K562 (cell line): Measurements from ENCODE around the gene LRRC25. TPM values are rescaled to one million over a fixed set of nuclear protein-coding genes. Genes with fewer than 3 reads are reported as not detected.

Experiments
- ARNT ChIP-seq, 2 experiments: fragments of 450-650 bp; IDR thresholded peaks; 2 replicates each; pipeline ENCODE4 v1.6.1; 2016; ENCODE audit warnings: mild to moderate bottlenecking in 1 of 2
- BACH1 ChIP-seq: fragments of 200-800 bp; sonication (Bioruptor generic); IDR thresholded peaks from 2 replicates; pipeline ENCODE4 v1.6.1; 2016; ENCODE audit warnings: missing genetic modification characterization, missing compliant biosample characterization
- DPF2 ChIP-seq: fragments of 450-650 bp; IDR thresholded peaks from 2 replicates; pipeline ENCODE4 v1.6.1; 2016
- ELK3 ChIP-seq: fragments of 450-650 bp; formaldehyde crosslinking; IDR thresholded peaks from 2 replicates; pipeline ENCODE4 v1.4.0; 2020; ENCODE audit warnings: mild to moderate bottlenecking
- GATA2 ChIP-seq: sonication (generic); formaldehyde crosslinking; IDR thresholded peaks from 2 replicates; pipeline ENCODE4 v1.4.0; 2020; ENCODE audit warnings: mild to moderate bottlenecking, missing genetic modification reagents
- GMEB1 ChIP-seq: fragments of 250-450 bp; sonication (Bioruptor Pico); IDR thresholded peaks from 2 replicates; pipeline ENCODE4 v1.4.0; 2020; ENCODE audit warnings: mild to moderate bottlenecking
- ILK ChIP-seq: fragments of 450-650 bp; IDR thresholded peaks from 2 replicates; pipeline ENCODE4 v1.6.1; 2016; ENCODE audit warnings: missing genetic modification characterization, low read depth, mild to moderate bottlenecking, missing compliant biosample characterization, moderate library complexity, borderline replicate concordance
- MECOM ChIP-seq: fragments of 250-450 bp; sonication (Bioruptor Pico); IDR thresholded peaks from 2 replicates; pipeline ENCODE4 v1.8.0; 2022; ENCODE audit warnings: inconsistent platforms
- NONO ChIP-seq, 2 experiments: fragments of 200-400 bp in 1 of 2; fragments of 450-650 bp in 1 of 2; formaldehyde crosslinking in 1 of 2; IDR thresholded peaks; 2 replicates each; pipeline ENCODE4 v1.6.1; 2017; ENCODE audit warnings: low read depth in 2 of 2, mild to moderate bottlenecking in 2 of 2, moderate library complexity in 2 of 2, low read length in 1 of 2
- SAP30 ChIP-seq: fragments of 200-600 bp; sonication (generic); IDR thresholded peaks from 2 replicates; pipeline ENCODE4 v1.6.1; 2012; ENCODE audit warnings: borderline replicate concordance, low read depth, mild to moderate bottlenecking, moderate library complexity, low read length, control low read depth, inconsistent platforms; ENCODE audit not compliant: insufficient read depth, poor library complexity, severe bottlenecking
- SETDB1 ChIP-seq: IDR thresholded peaks from one replicate; pipeline ENCODE4 v1.6.1; 2012; ENCODE audit warnings: low read length, control low read depth, inconsistent platforms
- SMAD1 ChIP-seq: fragments of 150-350 bp; IDR thresholded peaks from 2 replicates; pipeline ENCODE4 v1.6.1; 2014; ENCODE audit warnings: low read length, low read depth; ENCODE audit not compliant: partially characterized antibody
- SOX6 ChIP-seq: fragments of 450-650 bp; IDR thresholded peaks from 2 replicates; pipeline ENCODE4 v1.6.1; 2014; ENCODE audit warnings: mild to moderate bottlenecking
- TBP ChIP-seq: optimal IDR thresholded peaks from 2 replicates; pipeline ENCODE3; 2011; ENCODE audit warnings: low read depth, low read length, improper control_type of control experiment
- TCF3 ChIP-seq: sonication (generic); formaldehyde crosslinking; IDR thresholded peaks from 2 replicates; pipeline ENCODE4 v1.4.0; 2020; ENCODE audit warnings: mild to moderate bottlenecking, missing genetic modification reagents
- TEAD1 ChIP-seq, 2 experiments: fragments of 450-650 bp in 1 of 2; sonication (generic) in 1 of 2; formaldehyde crosslinking; IDR thresholded peaks; 2 replicates each; pipeline versions ENCODE4 v1.4.0 to v1.8.0; 2020 to 2022; ENCODE audit warnings: mild to moderate bottlenecking in 2 of 2, missing genetic modification reagents in 1 of 2
- THRB ChIP-seq: fragments of 450-650 bp; formaldehyde crosslinking; conservative IDR thresholded peaks from 2 replicates; pipeline ENCODE4 v1.4.0; 2022; ENCODE audit warnings: mild to moderate bottlenecking, missing genetic modification characterization
- ZBTB34 ChIP-seq: fragments of 250-450 bp; sonication (Bioruptor Pico); IDR thresholded peaks from 2 replicates; pipeline ENCODE4 v1.8.0; 2021; ENCODE audit warnings: mild to moderate bottlenecking, moderate library complexity
- ZNF449 ChIP-seq: fragments of 250-450 bp; sonication (Bioruptor Pico); IDR thresholded peaks from 2 replicates; pipeline ENCODE4 v1.8.0; 2022; ENCODE audit warnings: moderate library complexity, mild to moderate bottlenecking, inconsistent platforms
- ZNF584 ChIP-seq: fragments of 200-800 bp; sonication (Bioruptor generic); IDR thresholded peaks from 2 replicates; pipeline ENCODE4 v1.6.1; 2016; ENCODE audit warnings: low read depth, mild to moderate bottlenecking, missing genetic modification characterization, missing compliant biosample characterization
- polyA plus RNA-seq, 8 experiments: library from polyadenylated mRNA; depleted of rRNA in 4 of 8; stranded (reverse) in 5 of 8; unstranded in 3 of 8; fragments of >200 nt; fragmentation: Nextera tagmentation in 2 of 8; fragmentation: Illumina TruSeq in 1 of 8; extraction: Ambion mirVana in 2 of 8; extraction: Trizol in 1 of 8; gene quantifications; 2 replicates each; pipeline versions ENCODE4 v1.2.1 to v1.2.3, GENCODE V29; 2011 to 2014; ENCODE audit warnings: inconsistent platforms in 1 of 8, missing spikeins in 1 of 8
- total RNA-seq, 7 experiments: library from RNA; depleted of rRNA in 6 of 7; stranded (reverse); fragments of >200 nt in 6 of 7; fragmentation: Illumina TruSeq in 2 of 7; extraction: Trizol in 2 of 7; gene quantifications; 2 replicates each; pipeline versions ENCODE4 v1.2.1 to v1.2.3, GENCODE V29; 2011 to 2021; ENCODE audit warnings: low replicate concordance in 1 of 7

Gene LRRC25
- total and polyA plus RNA-seq, 9 of the 15 experiments (the other 6 are each of a cell fraction or from before 2014, with no cell fraction given) = 0.07 to 0.36 (median 0.10) TPM; not detected in 3

GRCh38 chr19:18364826-18365528 is 32.4 kb downstream of the LRRC25 start (continued):
- TF ChIP-seq ILK (tag) = 0 out of 2 replicates have a peak, but pooled peaks have one; percentile 52
- no peak for TF ChIP-seq SAP30
- peak; percentile 40; the same call in 1 of the 2 replicates for TF ChIP-seq GMEB1 (CRISPR knock-in tag)
- TF ChIP-seq TBP = peak; percentile 54
- peak; percentile 85; the same call in 1 of the 2 replicates for TF ChIP-seq THRB (CRISPR knock-in tag)
- TF ChIP-seq SMAD1 = peak; percentile 76
- TF ChIP-seq SOX6 = peak; percentile 62; the same call in 1 of the 2 replicates
- no peak for TF ChIP-seq SETDB1
- peak; percentile 82 for TF ChIP-seq MECOM (CRISPR knock-in tag)
- peak; percentile 81 for TF ChIP-seq GATA2
- TF ChIP-seq ARNT (IDR thresholded peaks at IDR 0.05) = peak in 1 of 2 experiments; percentile 94; a peak in 2 of 4 replicates
- TF ChIP-seq DPF2 = peak; percentile 93
- 0 out of 4 replicates have a peak, but pooled peaks of 1 of the 2 experiments have one; percentile 10 for TF ChIP-seq NONO (IDR thresholded peaks at IDR 0.05; ENCODE audit: low read depth in 2 of 2, low read length in 1 of 2)
- peak; percentile 78 to 90; a peak in 3 of 4 replicates for TF ChIP-seq TEAD1 (CRISPR knock-in tag; IDR thresholded peaks at IDR 0.05)
- no peak for TF ChIP-seq ELK3 (CRISPR knock-in tag)
- peak; percentile 45; the same call in 1 of the 2 replicates for TF ChIP-seq BACH1
- TF ChIP-seq ZNF584 = peak; percentile 92
- TF ChIP-seq TCF3 (CRISPR knock-in tag) = peak; percentile 31; the same call in 1 of the 2 replicates
- peak; percentile 32; the same call in 1 of the 2 replicates for TF ChIP-seq ZNF449
- peak; percentile 33; the same call in 1 of the 2 replicates for TF ChIP-seq ZBTB34
